Endodermal cell (in vitro differentiated cells): Measurements from ENCODE around the gene NKD1. TPM values are rescaled to one million over a fixed set of nuclear protein-coding genes. Genes with fewer than 3 reads are reported as not detected.

ENCODE experiments used
- DNase-seq: peaks from one replicate; pipeline ENCODE4 v3.0.0-alpha.2; 2017
- H3K27ac ChIP-seq: 2 replicates; pipeline ENCODE4 v1.5.1; 2013; ENCODE audit warnings: mild to moderate bottlenecking, low read depth, low read length, moderate library complexity
- H3K27me3 ChIP-seq: 2 replicates; pipeline ENCODE4 v1.6.1; 2013; ENCODE audit warnings: mild to moderate bottlenecking, low read length, moderate library complexity; ENCODE audit not compliant: insufficient read depth, control insufficient read depth, poor library complexity, severe bottlenecking
- H3K36me3 ChIP-seq: 2 replicates; pipeline ENCODE4 v1.7.0; 2013; ENCODE audit warnings: mild to moderate bottlenecking, low read length, moderate library complexity; ENCODE audit not compliant: control insufficient read depth, insufficient read depth
- H3K4me1 ChIP-seq: one replicate; pipeline ENCODE4 v1.7.0; 2013; ENCODE audit warnings: low read length; ENCODE audit not compliant: control insufficient read depth, insufficient read depth
- H3K4me3 ChIP-seq: 2 replicates; pipeline ENCODE4 v1.5.1; 2013; ENCODE audit warnings: mild to moderate bottlenecking, low read length, moderate library complexity
- H3K9ac ChIP-seq: 2 replicates; pipeline ENCODE4 v1.6.1; 2013; ENCODE audit warnings: mild to moderate bottlenecking, low read length, moderate library complexity; ENCODE audit not compliant: poor library complexity, severe bottlenecking; ENCODE audit errors: extremely low read depth
- H3K9me3 ChIP-seq: 2 replicates; pipeline ENCODE4 v1.6.1; 2013; ENCODE audit warnings: mild to moderate bottlenecking, low read length, moderate library complexity; ENCODE audit not compliant: control insufficient read depth
- H3K27ac Mint-ChIP-seq: 2 replicates; pipeline ENCODE4 v1.8.0; 2020; ENCODE audit warnings: mixed read lengths
- H3K27me3 Mint-ChIP-seq: 2 replicates; pipeline ENCODE4 v1.8.0; 2021; ENCODE audit warnings: mild to moderate bottlenecking, mixed read lengths; ENCODE audit not compliant: insufficient read depth
- H3K36me3 Mint-ChIP-seq: 2 replicates; pipeline ENCODE4 v1.8.0; 2020; ENCODE audit warnings: low read depth, mixed read lengths
- H3K4me1 Mint-ChIP-seq: 2 replicates; pipeline ENCODE4 v1.8.0; 2020; ENCODE audit warnings: mixed read lengths
- H3K4me3 Mint-ChIP-seq: 2 replicates; pipeline ENCODE4 v1.8.0; 2020; ENCODE audit warnings: mild to moderate bottlenecking, moderate library complexity, mixed read lengths
- H3K9me3 Mint-ChIP-seq: 2 replicates; pipeline ENCODE4 v1.8.0; 2020; ENCODE audit warnings: mild to moderate bottlenecking, mixed read lengths
- WGBS, 2 experiments: methylation state at CpG; one replicate each; pipeline versions ENCODE4 v1.1.5 to v1.1.7; 2013; ENCODE audit warnings: missing lambda C conversion rate in 2 of 2, mixed read lengths in 1 of 2; ENCODE audit not compliant: insufficient coverage in 1 of 2, insufficient read length in 1 of 2; 5-methylcytosine and 5-hydroxymethylcytosine counted together
- total RNA-seq, 2 donors: library from RNA; stranded (reverse); fragmentation: NEBNext Ultra II Directional in 1 of 2; extraction: Animal tissue kit (Norgen Biotek cat#: 25700) in 1 of 2; gene quantifications; 2 replicates in 1 of 2; 3 replicates in 1 of 2; pipeline ENCODE4 v1.2.1, GENCODE V29; 2021
- TF ChIP-seq, protein P1 (sequence below): fragments of 200-600 bp; sonication (generic); conservative IDR thresholded peaks from 2 replicates; pipeline ENCODE4 v1.5.0; 2021; ENCODE audit warnings: antibody characterized with exemption, mild to moderate bottlenecking

The NKD1 gene
- total RNA-seq, 2 donors from 2014 or later = 7.0 to 9.5 TPM

DNA sequence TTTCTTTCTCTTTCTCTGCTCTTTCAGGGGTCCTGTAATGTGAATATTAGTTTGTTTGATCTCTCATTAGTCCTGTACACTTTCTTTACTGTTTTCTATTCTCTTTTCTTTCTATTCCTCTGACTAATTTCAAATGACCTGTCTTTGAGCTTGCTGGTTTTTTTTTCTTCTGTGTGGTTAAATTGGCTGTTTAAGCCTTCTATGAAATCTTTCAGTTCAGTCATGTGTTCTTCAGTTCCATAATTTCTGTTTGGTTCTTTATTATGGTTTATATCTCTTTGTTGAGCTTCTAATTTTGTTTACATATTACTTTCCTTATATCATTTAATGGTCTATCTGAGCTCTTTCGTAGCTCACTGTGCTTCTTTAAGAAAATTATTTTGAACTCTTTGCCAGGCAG lies 31.3 kb upstream of the NKD1 start:
- Histone ChIP-seq H3K4me3 (no peak overlapping the region), H3K4me1 (no peaks in the 10 kb centered on the region), H3K9me3 (peaks cover 27% of the 10 kb centered on the region), H3K9ac (no peak overlapping the region), H3K36me3 (no peaks in the 10 kb centered on the region), H3K27ac (no peak overlapping the region), H3K27me3 (no peaks in the 10 kb centered on the region)
- H3K9me3 Mint-ChIP-seq = peaks cover 25% of the 10 kb centered on the region
- no peaks in the 10 kb centered on the region for H3K27me3 Mint-ChIP-seq
- DNase-seq = no peak
- peaks cover 4% of the 10 kb centered on the region for H3K4me1 Mint-ChIP-seq
- 100% methylated on average over 1 of the region's 1 CpG for WGBS, 2 experiments
- TF ChIP-seq, protein P1, sequence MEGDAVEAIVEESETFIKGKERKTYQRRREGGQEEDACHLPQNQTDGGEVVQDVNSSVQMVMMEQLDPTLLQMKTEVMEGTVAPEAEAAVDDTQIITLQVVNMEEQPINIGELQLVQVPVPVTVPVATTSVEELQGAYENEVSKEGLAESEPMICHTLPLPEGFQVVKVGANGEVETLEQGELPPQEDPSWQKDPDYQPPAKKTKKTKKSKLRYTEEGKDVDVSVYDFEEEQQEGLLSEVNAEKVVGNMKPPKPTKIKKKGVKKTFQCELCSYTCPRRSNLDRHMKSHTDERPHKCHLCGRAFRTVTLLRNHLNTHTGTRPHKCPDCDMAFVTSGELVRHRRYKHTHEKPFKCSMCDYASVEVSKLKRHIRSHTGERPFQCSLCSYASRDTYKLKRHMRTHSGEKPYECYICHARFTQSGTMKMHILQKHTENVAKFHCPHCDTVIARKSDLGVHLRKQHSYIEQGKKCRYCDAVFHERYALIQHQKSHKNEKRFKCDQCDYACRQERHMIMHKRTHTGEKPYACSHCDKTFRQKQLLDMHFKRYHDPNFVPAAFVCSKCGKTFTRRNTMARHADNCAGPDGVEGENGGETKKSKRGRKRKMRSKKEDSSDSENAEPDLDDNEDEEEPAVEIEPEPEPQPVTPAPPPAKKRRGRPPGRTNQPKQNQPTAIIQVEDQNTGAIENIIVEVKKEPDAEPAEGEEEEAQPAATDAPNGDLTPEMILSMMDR = no peak
- H3K27ac Mint-ChIP-seq = no peak overlapping the region
- peaks cover 2% of the 10 kb centered on the region for H3K36me3 Mint-ChIP-seq
- H3K4me3 Mint-ChIP-seq = no peak overlapping the region

GRCh38 chr16:50517450-50518252 lies 30.5 kb upstream of the NKD1 start:
- 94 to 100% methylated on average over 1 to 2 of the region's 2 CpGs for WGBS, 2 experiments
- Histone ChIP-seq H3K27ac (no peak overlapping the region), H3K9me3 (peaks cover 21% of the 10 kb centered on the region), H3K36me3 (no peaks in the 10 kb centered on the region), H3K9ac (no peak overlapping the region), H3K4me1 (peaks cover under 1% of the 10 kb centered on the region), H3K27me3 (no peaks in the 10 kb centered on the region), H3K4me3 (no peak overlapping the region)
- DNase-seq = peak; percentile 7
- peaks cover 25% of the 10 kb centered on the region for H3K9me3 Mint-ChIP-seq
- H3K4me1 Mint-ChIP-seq = peaks cover 4% of the 10 kb centered on the region
- H3K27ac Mint-ChIP-seq = no peak overlapping the region
- H3K36me3 Mint-ChIP-seq = peaks cover 2% of the 10 kb centered on the region
- H3K4me3 Mint-ChIP-seq = no peak overlapping the region
- TF ChIP-seq, protein P1 = no peak
- H3K27me3 Mint-ChIP-seq = no peaks in the 10 kb centered on the region

DNA sequence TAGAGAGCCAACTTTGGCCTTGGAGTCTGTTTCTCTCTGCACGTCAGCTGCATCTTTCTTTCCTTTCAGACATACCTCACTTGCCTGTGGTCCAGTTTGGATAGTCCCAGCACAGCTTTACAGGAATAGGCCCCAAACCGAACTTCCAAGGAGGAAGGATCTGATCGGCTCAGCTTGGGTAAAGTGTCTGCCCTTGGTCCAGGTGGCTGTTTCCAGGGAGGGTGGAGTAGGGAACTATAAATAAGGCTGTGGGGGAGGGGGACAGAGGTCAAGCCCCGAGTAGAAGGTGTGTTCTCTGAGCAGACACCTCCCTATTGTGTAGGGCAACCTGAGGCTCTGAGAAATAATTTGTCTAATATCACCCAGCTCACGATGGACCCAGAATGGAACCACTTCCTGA lies 29.2 kb upstream of the NKD1 start:
- peaks cover 21% of the 10 kb centered on the region for H3K9me3 ChIP-seq
- TF ChIP-seq, protein P1 = no peak
- DNase-seq = peak; percentile 22
- H3K27ac Mint-ChIP-seq = no peak overlapping the region
- peaks cover 20% of the 10 kb centered on the region for H3K9me3 Mint-ChIP-seq
- no peak overlapping the region for H3K27ac ChIP-seq
- peaks cover 2% of the 10 kb centered on the region for H3K36me3 Mint-ChIP-seq
- H3K36me3 ChIP-seq = no peaks in the 10 kb centered on the region
- no peak overlapping the region for H3K9ac ChIP-seq
- peaks cover 2% of the 10 kb centered on the region for H3K4me1 ChIP-seq
- no peak overlapping the region for H3K4me3 Mint-ChIP-seq
- no peaks in the 10 kb centered on the region for H3K27me3 Mint-ChIP-seq
- no peak overlapping the region for H3K4me3 ChIP-seq
- 90 to 100% methylated on average over 2 to 5 of the region's 5 CpGs for WGBS, 2 experiments
- peaks cover 6% of the 10 kb centered on the region for H3K4me1 Mint-ChIP-seq
- no peaks in the 10 kb centered on the region for H3K27me3 ChIP-seq
